ENCODE measurements around the gene RBMS3.

GRCh38 chr3:29796808-29797207, 515.9 kb downstream of the RBMS3 start:
- TF ChIP-seq NANOG (IDR thresholded peaks at IDR 0.05; ENCODE audit: borderline replicate concordance) (no peak), POLR2AphosphoS5 (IDR thresholded peaks at IDR 0.05; ENCODE audit: low read depth) (no peak), CTCF (conservative IDR thresholded peaks at IDR 0.05; ENCODE audit: low read depth in 2 of 2) (no peak), CREB1 (CRISPR knock-in tag; IDR thresholded peaks at IDR 0.05; ENCODE audit: low read depth) (no peak), REST (IDR thresholded peaks at IDR 0.05; ENCODE audit: unreplicated experiment) (no peak), EZH2 (IDR thresholded peaks at IDR 0.05; ENCODE audit: low read depth, unreplicated experiment) (no peak), EZH2phosphoT487 (IDR thresholded peaks at IDR 0.05; ENCODE audit: unreplicated experiment) (no peak)
